ENCODE measurements around the gene LRRC14B. TPM values are rescaled to one million over a fixed set of nuclear protein-coding genes. Genes with fewer than 3 reads are reported as not detected.

Gene LRRC14B
- total RNA-seq, 1 donor from 2014 or later = 0.22 TPM

DNA sequence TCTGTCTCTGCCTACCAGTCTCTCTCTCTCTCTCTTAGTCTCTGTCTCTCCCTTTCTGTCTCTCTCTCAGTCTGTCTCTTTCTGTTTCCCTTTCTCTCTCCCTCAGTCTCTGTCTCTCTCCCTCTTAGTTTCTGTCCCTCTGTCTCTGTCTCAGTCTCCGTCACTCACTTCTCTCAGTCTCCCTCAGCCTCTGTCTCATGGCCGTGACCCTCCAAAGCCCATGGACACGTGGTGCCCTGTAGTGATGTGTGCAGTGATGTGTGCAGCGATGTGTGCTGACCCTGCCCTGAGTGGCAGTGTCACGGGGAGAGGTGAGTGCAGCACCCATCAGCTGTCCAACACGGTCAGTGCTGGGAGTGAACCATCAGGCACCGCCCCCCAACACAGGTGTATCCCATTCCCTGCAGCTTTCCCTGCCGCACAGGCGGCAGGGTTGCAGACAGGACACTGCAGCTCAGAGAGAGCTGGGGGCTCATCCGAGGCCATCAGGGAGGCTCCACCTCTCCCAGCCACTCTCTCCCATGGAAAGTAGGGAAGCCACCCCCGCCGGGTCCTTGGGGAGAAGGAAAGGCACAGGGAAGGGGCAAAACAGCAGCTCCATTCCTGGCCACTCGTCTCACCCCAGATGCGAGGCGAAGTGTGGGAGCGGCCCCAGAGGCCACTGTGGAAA is 794 bp upstream of the LRRC14B start:
- Mint-ChIP-seq H3K27me3 (ENCODE audit: low read depth) (no peaks in the 10 kb centered on the region), H3K4me3 (no peak overlapping the region), H3K27ac (no peak overlapping the region), H3K9me3 (no peaks in the 10 kb centered on the region), H3K36me3 (no peaks in the 10 kb centered on the region), H3K4me1 (peaks cover 8% of the 10 kb centered on the region)
- TF ChIP-seq, protein P1, sequence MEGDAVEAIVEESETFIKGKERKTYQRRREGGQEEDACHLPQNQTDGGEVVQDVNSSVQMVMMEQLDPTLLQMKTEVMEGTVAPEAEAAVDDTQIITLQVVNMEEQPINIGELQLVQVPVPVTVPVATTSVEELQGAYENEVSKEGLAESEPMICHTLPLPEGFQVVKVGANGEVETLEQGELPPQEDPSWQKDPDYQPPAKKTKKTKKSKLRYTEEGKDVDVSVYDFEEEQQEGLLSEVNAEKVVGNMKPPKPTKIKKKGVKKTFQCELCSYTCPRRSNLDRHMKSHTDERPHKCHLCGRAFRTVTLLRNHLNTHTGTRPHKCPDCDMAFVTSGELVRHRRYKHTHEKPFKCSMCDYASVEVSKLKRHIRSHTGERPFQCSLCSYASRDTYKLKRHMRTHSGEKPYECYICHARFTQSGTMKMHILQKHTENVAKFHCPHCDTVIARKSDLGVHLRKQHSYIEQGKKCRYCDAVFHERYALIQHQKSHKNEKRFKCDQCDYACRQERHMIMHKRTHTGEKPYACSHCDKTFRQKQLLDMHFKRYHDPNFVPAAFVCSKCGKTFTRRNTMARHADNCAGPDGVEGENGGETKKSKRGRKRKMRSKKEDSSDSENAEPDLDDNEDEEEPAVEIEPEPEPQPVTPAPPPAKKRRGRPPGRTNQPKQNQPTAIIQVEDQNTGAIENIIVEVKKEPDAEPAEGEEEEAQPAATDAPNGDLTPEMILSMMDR (IDR thresholded peaks at IDR 0.05; ENCODE audit: unreplicated experiment) = no peak
- DNase-seq (ENCODE audit: low spot score in 2 of 2, unreplicated experiment in 2 of 2) = no peak

DNA sequence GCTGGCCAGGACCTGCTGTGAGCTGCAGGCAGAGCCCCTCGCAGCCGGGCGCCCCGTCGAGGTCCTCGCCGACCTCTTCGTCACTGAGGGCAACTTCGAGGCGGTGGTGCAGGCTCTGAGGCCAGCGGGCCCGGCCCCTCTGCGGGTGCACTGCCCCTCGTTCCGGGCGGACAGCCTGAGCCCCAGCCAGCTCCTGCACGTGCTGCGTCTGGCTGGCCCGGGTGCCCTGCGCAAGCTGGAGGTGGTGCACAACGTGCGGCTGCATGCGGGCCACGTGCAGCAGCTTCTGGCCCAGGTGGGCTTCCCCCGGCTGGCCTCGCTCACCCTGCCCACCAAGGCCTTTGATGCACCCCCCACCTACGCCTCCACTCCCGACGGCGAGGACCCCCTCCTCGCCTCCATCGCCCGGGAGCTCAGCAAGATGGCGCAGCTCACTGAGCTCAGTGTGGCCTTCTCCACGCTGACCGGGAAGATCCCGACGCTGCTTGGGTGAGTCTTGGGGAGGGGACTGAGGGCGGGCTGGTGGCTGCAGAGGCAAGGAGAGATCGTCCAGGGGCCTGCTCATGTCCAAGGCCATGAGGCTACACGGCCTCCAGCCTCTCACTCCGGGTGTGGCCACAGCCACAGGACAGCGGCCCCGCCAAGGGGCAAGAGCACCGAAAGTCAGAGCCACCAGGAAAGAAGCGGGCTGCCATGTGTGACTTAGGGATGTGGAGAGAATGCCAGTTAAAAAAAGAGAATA is 825 bp downstream of the LRRC14B start:
- Mint-ChIP-seq H3K36me3 (no peaks in the 10 kb centered on the region), H3K9me3 (no peaks in the 10 kb centered on the region), H3K4me3 (no peak overlapping the region), H3K4me1 (peaks cover 11% of the 10 kb centered on the region), H3K27ac (no peak overlapping the region), H3K27me3 (ENCODE audit: low read depth) (no peaks in the 10 kb centered on the region)
- no peak for DNase-seq (ENCODE audit: low spot score in 2 of 2, unreplicated experiment in 2 of 2)
- TF ChIP-seq, protein P1 (IDR thresholded peaks at IDR 0.05; ENCODE audit: unreplicated experiment) = no peak

DNA sequence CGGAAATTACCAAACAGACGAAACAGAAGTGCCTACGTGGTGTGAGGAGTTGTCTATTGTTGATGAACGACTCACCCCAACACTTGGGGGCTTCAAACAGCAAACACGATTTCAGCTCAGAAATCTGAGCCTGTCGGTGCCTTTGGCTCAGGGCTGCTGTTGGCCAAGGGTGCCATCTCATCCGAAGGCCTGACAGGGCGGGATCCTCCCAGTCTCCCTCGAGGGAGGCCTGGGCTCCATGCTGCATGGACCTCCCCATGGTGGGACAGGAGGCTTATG is 1.3 kb downstream of the LRRC14B start:
- Mint-ChIP-seq H3K4me1 (peaks cover 12% of the 10 kb centered on the region), H3K36me3 (no peaks in the 10 kb centered on the region), H3K27me3 (ENCODE audit: low read depth) (no peaks in the 10 kb centered on the region), H3K4me3 (no peak overlapping the region), H3K9me3 (no peaks in the 10 kb centered on the region), H3K27ac (no peak overlapping the region)
- no peak for DNase-seq (ENCODE audit: low spot score in 2 of 2, unreplicated experiment in 2 of 2)
- TF ChIP-seq, protein P1 (IDR thresholded peaks at IDR 0.05; ENCODE audit: unreplicated experiment) = no peak

DNA sequence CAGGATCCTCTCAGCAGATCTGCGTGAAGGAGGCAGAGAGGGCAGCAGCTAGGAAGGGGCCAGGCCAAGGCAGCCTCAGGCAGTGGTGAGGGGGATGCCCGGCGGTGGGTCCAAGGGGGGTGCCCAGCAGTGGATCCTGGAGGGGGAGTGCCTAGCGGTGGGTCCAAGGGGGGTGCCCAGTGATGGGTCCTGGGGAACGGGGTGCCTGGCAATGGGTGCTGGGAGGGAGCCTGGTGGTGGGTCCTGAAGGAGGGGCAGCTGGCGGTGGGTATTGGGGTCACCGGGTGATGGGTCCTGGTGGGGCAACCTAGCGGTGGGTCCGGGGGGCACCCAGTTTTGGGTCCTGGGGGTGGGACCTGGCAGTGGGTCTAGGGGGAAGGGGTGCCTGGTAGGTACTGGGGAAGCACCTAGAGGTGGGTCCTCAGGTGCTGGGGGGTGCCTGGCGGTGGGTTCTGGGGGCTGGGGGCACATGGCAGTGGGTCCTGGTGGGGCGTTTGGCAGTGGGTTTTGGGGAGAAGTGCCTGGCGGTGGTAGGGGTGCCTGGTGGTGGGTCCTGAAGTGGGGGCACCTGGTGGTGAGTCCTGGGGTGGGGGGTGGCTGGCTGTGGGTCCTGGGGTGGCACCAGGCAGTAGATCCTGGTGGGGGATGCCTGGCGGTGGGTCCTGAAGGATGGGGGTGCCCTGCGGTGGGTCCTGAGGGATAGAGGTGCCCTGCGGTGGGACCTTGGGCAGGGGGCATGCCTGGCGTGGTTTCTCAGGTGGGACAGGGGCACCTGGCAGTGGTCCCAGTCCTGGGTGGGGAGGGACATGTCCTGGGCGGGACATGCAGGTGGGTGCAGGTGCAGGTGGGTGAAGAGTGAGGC is 1.9 kb downstream of the LRRC14B start:
- H3K4me3 Mint-ChIP-seq = no peak overlapping the region
- TF ChIP-seq, protein P1 (IDR thresholded peaks at IDR 0.05; ENCODE audit: unreplicated experiment) = no peak
- H3K36me3 Mint-ChIP-seq = no peaks in the 10 kb centered on the region
- no peaks in the 10 kb centered on the region for H3K27me3 Mint-ChIP-seq (ENCODE audit: low read depth)
- DNase-seq (ENCODE audit: low spot score in 2 of 2, unreplicated experiment in 2 of 2) = no peak
- no peak overlapping the region for H3K27ac Mint-ChIP-seq
- H3K4me1 Mint-ChIP-seq = peaks cover 11% of the 10 kb centered on the region
- no peaks in the 10 kb centered on the region for H3K9me3 Mint-ChIP-seq

DNA sequence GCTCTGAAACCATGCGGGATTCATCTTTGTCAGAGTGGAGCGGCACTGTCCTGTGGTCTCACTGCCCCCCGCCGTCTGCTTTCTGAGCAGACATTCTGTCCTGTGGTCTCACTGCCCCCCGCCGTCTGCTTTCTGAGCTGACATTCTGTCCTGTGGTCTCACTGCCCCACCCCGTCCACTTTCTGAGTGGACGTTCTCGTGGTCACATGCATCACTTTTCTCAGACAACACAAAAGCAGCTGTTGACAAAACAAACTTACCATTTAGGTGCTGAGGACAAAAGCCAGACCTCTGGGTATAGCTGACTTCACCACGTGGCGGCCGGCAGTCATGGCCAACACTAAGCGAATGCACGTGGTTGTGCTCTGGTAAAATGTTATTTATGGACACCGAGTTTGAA is 2.8 kb downstream of the LRRC14B start:
- no peaks in the 10 kb centered on the region for H3K27me3 Mint-ChIP-seq (ENCODE audit: low read depth)
- H3K4me1 Mint-ChIP-seq = peaks cover 5% of the 10 kb centered on the region
- DNase-seq (ENCODE audit: low spot score in 2 of 2, unreplicated experiment in 2 of 2) = no peak
- no peak overlapping the region for H3K27ac Mint-ChIP-seq
- H3K4me3 Mint-ChIP-seq = no peak overlapping the region
- no peaks in the 10 kb centered on the region for H3K36me3 Mint-ChIP-seq
- TF ChIP-seq, protein P1 (IDR thresholded peaks at IDR 0.05; ENCODE audit: unreplicated experiment) = no peak
- H3K9me3 Mint-ChIP-seq = no peaks in the 10 kb centered on the region

Measured in mesothelial cell of epicardium (in vitro differentiated cells).